ENCODE measurements around the gene KIAA0930.

Gene KIAA0930

GRCh38 chr22:45280587-45280980 is 39.9 kb upstream of the KIAA0930 start:
- TF ChIP-seq FOXP2 (optimal IDR thresholded peaks at IDR 0.05; ENCODE audit: borderline replicate concordance, extremely low read depth, extremely low read length, insufficient read depth) (no peak), POLR2AphosphoS5 (IDR thresholded peaks at IDR 0.05; ENCODE audit: low read depth, low read length) (no peak)

- TF ChIP-seq FOXP2 (optimal IDR thresholded peaks at IDR 0.05; ENCODE audit: borderline replicate concordance, extremely low read depth, extremely low read length, insufficient read depth) (no peak), POLR2AphosphoS5 (IDR thresholded peaks at IDR 0.05; ENCODE audit: low read depth, low read length) (no peak), REST (IDR thresholded peaks at IDR 0.05; ENCODE audit: insufficient read depth in 1 of 2, low read depth in 2 of 2, low read length in 2 of 2) (no peak), TAF1 (IDR thresholded peaks at IDR 0.05; ENCODE audit: borderline replicate concordance, insufficient read depth, low read length) (no peak), SIN3A (IDR thresholded peaks at IDR 0.05; ENCODE audit: borderline replicate concordance, insufficient read depth, low read length) (no peak)
Measured at GRCh38 chr22:45278125-45278524, 37.4 kb upstream of the KIAA0930 start.

GRCh38 chr22:45276507-45277105 is 35.9 kb upstream of the KIAA0930 start:
- TF ChIP-seq SIN3A (IDR thresholded peaks at IDR 0.05; ENCODE audit: borderline replicate concordance, insufficient read depth, low read length) (no peak), TAF1 (IDR thresholded peaks at IDR 0.05; ENCODE audit: borderline replicate concordance, insufficient read depth, low read length) (no peak), POLR2AphosphoS5 (IDR thresholded peaks at IDR 0.05; ENCODE audit: low read depth, low read length) (no peak)

- TF ChIP-seq REST (IDR thresholded peaks at IDR 0.05; ENCODE audit: insufficient read depth in 1 of 2, low read depth in 2 of 2, low read length in 2 of 2) (no peak), TAF1 (IDR thresholded peaks at IDR 0.05; ENCODE audit: borderline replicate concordance, insufficient read depth, low read length) (no peak), SIN3A (IDR thresholded peaks at IDR 0.05; ENCODE audit: borderline replicate concordance, insufficient read depth, low read length) (no peak), FOXP2 (optimal IDR thresholded peaks at IDR 0.05; ENCODE audit: borderline replicate concordance, extremely low read depth, extremely low read length, insufficient read depth) (no peak), POLR2AphosphoS5 (IDR thresholded peaks at IDR 0.05; ENCODE audit: low read depth, low read length) (no peak)
Measured at GRCh38 chr22:45273452-45274075, 32.9 kb upstream of the KIAA0930 start.

GRCh38 chr22:45272498-45272897 is 31.8 kb upstream of the KIAA0930 start:
- TF ChIP-seq FOXP2 (optimal IDR thresholded peaks at IDR 0.05; ENCODE audit: borderline replicate concordance, extremely low read depth, extremely low read length, insufficient read depth) (no peak), POLR2AphosphoS5 (IDR thresholded peaks at IDR 0.05; ENCODE audit: low read depth, low read length) (no peak), REST (IDR thresholded peaks at IDR 0.05; ENCODE audit: insufficient read depth in 1 of 2, low read depth in 2 of 2, low read length in 2 of 2) (no peak), TAF1 (IDR thresholded peaks at IDR 0.05; ENCODE audit: borderline replicate concordance, insufficient read depth, low read length) (no peak), SIN3A (IDR thresholded peaks at IDR 0.05; ENCODE audit: borderline replicate concordance, insufficient read depth, low read length) (no peak)

- TF ChIP-seq FOXP2 (optimal IDR thresholded peaks at IDR 0.05; ENCODE audit: borderline replicate concordance, extremely low read depth, extremely low read length, insufficient read depth) (no peak), POLR2AphosphoS5 (IDR thresholded peaks at IDR 0.05; ENCODE audit: low read depth, low read length) (no peak), REST (IDR thresholded peaks at IDR 0.05; ENCODE audit: insufficient read depth in 1 of 2, low read depth in 2 of 2, low read length in 2 of 2) (no peak), SIN3A (IDR thresholded peaks at IDR 0.05; ENCODE audit: borderline replicate concordance, insufficient read depth, low read length) (no peak), TAF1 (IDR thresholded peaks at IDR 0.05; ENCODE audit: borderline replicate concordance, insufficient read depth, low read length) (no peak)
Measured at GRCh38 chr22:45271667-45272201, 31.0 kb upstream of the KIAA0930 start.
